Measurements from ENCODE around the gene MFSD6. TPM values are rescaled to one million over a fixed set of nuclear protein-coding genes. Genes with fewer than 3 reads are reported as not detected.

MFSD6 gene
- total and polyA plus RNA-seq, 4 experiments from 2014 or later: 7.7 to 47.5 (median 33.7) TPM

GRCh38 chr2:190405070-190405469 is 3.1 kb upstream of the MFSD6 start:
- ChIA-PET POLR2A (ENCODE audit: partially characterized antibody) (no interaction called here), CTCF (ENCODE audit: partially characterized antibody) (no interaction called here)
- no peak overlapping the region for H3K27ac ChIP-seq (ENCODE audit: low read depth, low read length)
- H3K4me1 ChIP-seq (ENCODE audit: insufficient read depth, low read length): peaks cover 22% of the 10 kb centered on the region
- H3K36me3 ChIP-seq (ENCODE audit: insufficient read depth, low read length): no peaks in the 10 kb centered on the region
- H3K27ac Mint-ChIP-seq: no peak overlapping the region
- H3K27me3 ChIP-seq (ENCODE audit: insufficient read depth, low read length): no peaks in the 10 kb centered on the region
- peaks cover 0 to 10% of the 10 kb centered on the region in 2 donors for H3K36me3 Mint-ChIP-seq
- no peaks in the 10 kb centered on the region for H3K9me3 ChIP-seq (ENCODE audit: control insufficient read depth in 1 of 2, low read length in 2 of 2)
- peaks cover 13 to 18% (median 17%) of the 10 kb centered on the region in 4 donors for H3K4me1 Mint-ChIP-seq
- peaks cover 0 to 2% (median 0%) of the 10 kb centered on the region in 8 donors for H3K9me3 Mint-ChIP-seq
- H3K4me3 Mint-ChIP-seq: no peak overlapping the region
- no peak overlapping the region for H3K4me3 ChIP-seq (ENCODE audit: low read length in 2 of 2)
- no peak for DNase-seq
- no peaks in the 10 kb centered on the region for H3K27me3 Mint-ChIP-seq
- intact Hi-C loops (cut with micrococcal nuclease): loop anchor here (5.0 to 10.0 kb wide), 3 partner anchors 112 to 1272 kb away; partner anchors contain the start of genes NABP1 and STAT1

GRCh38 chr2:190405995-190406394 is 2.2 kb upstream of the MFSD6 start:
- Mint-ChIP-seq H3K27ac (no peak overlapping the region), H3K36me3 (peaks cover 0 to 10% of the 10 kb centered on the region in 2 donors), H3K27me3 (no peaks in the 10 kb centered on the region), H3K9me3 (peaks cover 0 to 2% (median 0%) of the 10 kb centered on the region in 8 donors), H3K4me1 (peaks cover 18 to 25% (median 20%) of the 10 kb centered on the region in 4 donors), H3K4me3 (no peak overlapping the region)
- Histone ChIP-seq H3K27ac (ENCODE audit: low read depth, low read length) (no peak overlapping the region), H3K4me1 (ENCODE audit: insufficient read depth, low read length) (peaks cover 31% of the 10 kb centered on the region), H3K9me3 (ENCODE audit: control insufficient read depth in 1 of 2, low read length in 2 of 2) (no peaks in the 10 kb centered on the region), H3K27me3 (ENCODE audit: insufficient read depth, low read length) (no peaks in the 10 kb centered on the region), H3K4me3 (ENCODE audit: low read length in 2 of 2) (no peak overlapping the region), H3K36me3 (ENCODE audit: insufficient read depth, low read length) (no peaks in the 10 kb centered on the region)
- ChIA-PET POLR2A (ENCODE audit: partially characterized antibody) (interaction anchor here (2.0 to 3.2 kb wide), 3 partner anchors 10 to 128 kb away, joined by 9 to 55 read pairs (median 13); partner anchors contain the start of gene NEMP2), CTCF (ENCODE audit: partially characterized antibody) (interaction anchor here (1.4 kb wide), 1 partner anchor 63 kb away, joined by 4 read pairs; no protein-coding TSS in a partner anchor)
- DNase-seq: no peak
- intact Hi-C loops (cut with micrococcal nuclease): loop anchor here (5.0 to 10.0 kb wide), 3 partner anchors 111 to 1271 kb away; partner anchors contain the start of genes NABP1 and STAT1

DNA sequence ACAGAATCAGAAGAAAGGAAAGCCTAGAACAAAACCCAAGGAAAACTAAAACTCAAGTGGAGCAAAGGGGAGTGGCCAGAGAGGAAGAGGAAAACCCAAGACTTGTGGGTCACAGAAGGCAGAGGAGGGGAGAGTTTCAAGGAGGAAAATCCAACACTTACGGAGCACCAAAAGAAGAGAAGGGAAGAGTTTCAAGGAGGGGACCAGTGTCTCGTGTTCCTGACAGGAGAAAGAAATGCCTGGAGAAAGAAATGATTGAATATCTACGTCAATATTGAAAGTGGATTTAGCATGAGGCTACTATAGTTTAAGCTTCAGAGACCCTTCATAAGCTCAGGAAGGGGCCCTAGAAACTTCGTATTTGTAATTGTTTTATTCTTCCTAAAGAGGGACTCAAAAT is 1.4 kb upstream of the MFSD6 start:
- Mint-ChIP-seq H3K4me1 (peaks cover 21 to 33% (median 25%) of the 10 kb centered on the region in 4 donors), H3K27ac (no peak overlapping the region), H3K27me3 (no peaks in the 10 kb centered on the region), H3K4me3 (peak overlapping the region in 1 of 8 donors; percentile 92), H3K36me3 (peaks cover 0 to 10% of the 10 kb centered on the region in 2 donors), H3K9me3 (peaks cover 0 to 2% (median 0%) of the 10 kb centered on the region in 8 donors)
- CTCF ChIA-PET (ENCODE audit: partially characterized antibody): interaction anchor here (0.5 to 1.9 kb wide), 6 partner anchors 11 to 273 kb away, joined by 3 to 6 read pairs (median 4); no protein-coding TSS in a partner anchor
- no peak for DNase-seq
- Histone ChIP-seq H3K27me3 (ENCODE audit: insufficient read depth, low read length) (no peaks in the 10 kb centered on the region), H3K9me3 (ENCODE audit: control insufficient read depth in 1 of 2, low read length in 2 of 2) (no peaks in the 10 kb centered on the region), H3K4me3 (ENCODE audit: low read length in 2 of 2) (no peak overlapping the region), H3K4me1 (ENCODE audit: insufficient read depth, low read length) (peaks cover 37% of the 10 kb centered on the region), H3K27ac (ENCODE audit: low read depth, low read length) (peak overlapping the region; percentile 96), H3K36me3 (ENCODE audit: insufficient read depth, low read length) (no peaks in the 10 kb centered on the region)
- POLR2A ChIA-PET (ENCODE audit: partially characterized antibody): interaction anchor here (0.8 to 3.2 kb wide), 22 partner anchors 10 to 1271 kb away, joined by 3 to 55 read pairs (median 4); partner anchors contain the start of genes GLS, HIBCH, NAB1 and NABP1
- intact Hi-C loops (cut with micrococcal nuclease): loop anchor here (1.0 to 10.0 kb wide), 4 partner anchors 87 to 1270 kb away; partner anchors contain the start of genes NABP1 and STAT1

- CTCF ChIA-PET (ENCODE audit: partially characterized antibody): interaction anchor here (0.5 to 1.9 kb wide), 7 partner anchors 11 to 273 kb away, joined by 3 to 6 read pairs (median 4); no protein-coding TSS in a partner anchor
- H3K4me3 Mint-ChIP-seq: peak overlapping the region in 4 of 8 donors; percentile 89 to 95 (median 91)
- H3K27ac ChIP-seq (ENCODE audit: low read depth, low read length): peak overlapping the region; percentile 96
Measured at GRCh38 chr2:190407246-190407661, 901 bp upstream of the MFSD6 start.

DNA sequence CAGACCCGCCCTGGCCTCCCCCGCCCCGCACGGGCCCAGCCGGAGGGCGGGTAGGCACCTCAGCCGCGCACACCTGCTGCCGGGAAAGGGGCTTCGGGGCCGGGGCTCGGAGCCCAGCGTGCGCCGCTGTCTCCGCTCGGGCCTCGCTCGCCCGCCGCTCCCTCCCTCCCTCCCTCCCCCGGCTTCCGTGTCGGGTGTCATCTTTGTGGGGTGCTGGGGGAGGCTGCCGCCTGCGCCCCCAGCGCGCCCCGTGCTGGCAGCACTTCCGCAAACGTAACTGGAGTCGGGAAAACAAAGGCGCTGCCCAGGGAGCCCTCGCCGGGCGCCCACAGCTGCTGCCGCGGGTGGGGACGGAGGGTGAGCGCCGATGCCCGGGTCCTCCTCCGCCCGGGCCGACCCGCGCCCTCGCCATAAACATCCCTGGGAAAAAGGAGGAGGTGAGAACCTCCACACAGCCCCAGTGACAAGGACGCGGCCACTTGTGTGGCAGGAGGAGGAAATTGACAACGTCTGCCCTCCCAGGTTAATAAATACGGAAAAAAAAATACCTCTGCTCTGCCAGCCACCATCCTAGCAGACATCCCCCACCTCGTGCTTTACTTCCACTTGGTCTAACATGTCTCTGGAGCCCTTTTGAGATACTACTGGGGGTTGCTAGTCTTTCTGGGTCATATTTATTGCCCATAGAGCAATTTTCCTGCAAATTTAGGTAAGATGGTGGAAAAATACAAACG is 550 bp downstream of the MFSD6 start:
- DNase-seq: peak; percentile 78 to 86 (median 84)
- H3K27ac ChIP-seq (ENCODE audit: low read depth, low read length): peak overlapping the region; percentile 96
- peak overlapping the region; percentile 96 to 99 (median 98) for H3K27ac Mint-ChIP-seq
- H3K4me3 Mint-ChIP-seq: peak overlapping the region; percentile 89 to 95 (median 92)
- no peaks in the 10 kb centered on the region for H3K36me3 ChIP-seq (ENCODE audit: insufficient read depth, low read length)
- ChIA-PET CTCF (ENCODE audit: partially characterized antibody) (interaction anchor here (1.9 kb wide), 1 partner anchor 242 kb away, joined by 4 read pairs; no protein-coding TSS in a partner anchor), POLR2A (ENCODE audit: partially characterized antibody) (interaction anchor here (0.6 to 3.2 kb wide), 13 partner anchors 9 to 646 kb away, joined by 3 to 55 read pairs (median 5); partner anchors contain the start of genes NAB1, NEMP2 and OSGEPL1)
- peaks cover 37 to 52% (median 41%) of the 10 kb centered on the region in 4 donors for H3K4me1 Mint-ChIP-seq
- H3K27me3 ChIP-seq (ENCODE audit: insufficient read depth, low read length): no peaks in the 10 kb centered on the region
- peaks cover 0 to 10% of the 10 kb centered on the region in 2 donors for H3K36me3 Mint-ChIP-seq
- peaks cover 0 to under 1% (median 0%) of the 10 kb centered on the region in 8 donors for H3K9me3 Mint-ChIP-seq
- no peaks in the 10 kb centered on the region for H3K27me3 Mint-ChIP-seq
- no peaks in the 10 kb centered on the region for H3K9me3 ChIP-seq (ENCODE audit: control insufficient read depth in 1 of 2, low read length in 2 of 2)
- intact Hi-C loops (cut with micrococcal nuclease): loop anchor here (1.0 to 10.0 kb wide), 6 partner anchors 109 to 1269 kb away; partner anchors contain the start of genes GLS, NAB1, NABP1 and NEMP2
- H3K4me1 ChIP-seq (ENCODE audit: insufficient read depth, low read length): peaks cover 54% of the 10 kb centered on the region
- H3K4me3 ChIP-seq (ENCODE audit: low read length in 2 of 2): peak overlapping the region; percentile 67 to 78

More at GRCh38 chr2:190407246-190407661, 901 bp upstream of the MFSD6 start:
- peak in 3 of 5 donors; percentile 87 to 89 (median 89) for DNase-seq
- peaks cover 25 to 37% (median 28%) of the 10 kb centered on the region in 4 donors for H3K4me1 Mint-ChIP-seq
- peaks cover 41% of the 10 kb centered on the region for H3K4me1 ChIP-seq (ENCODE audit: insufficient read depth, low read length)
- peaks cover 0 to 10% of the 10 kb centered on the region in 2 donors for H3K36me3 Mint-ChIP-seq
- H3K4me3 ChIP-seq (ENCODE audit: low read length in 2 of 2): peak overlapping the region; percentile 43 to 77
- no peaks in the 10 kb centered on the region for H3K9me3 ChIP-seq (ENCODE audit: control insufficient read depth in 1 of 2, low read length in 2 of 2)
- H3K36me3 ChIP-seq (ENCODE audit: insufficient read depth, low read length): no peaks in the 10 kb centered on the region
- no peak overlapping the region for H3K27ac Mint-ChIP-seq
- H3K27me3 ChIP-seq (ENCODE audit: insufficient read depth, low read length): no peaks in the 10 kb centered on the region
- intact Hi-C loops (cut with micrococcal nuclease): loop anchor here (1.0 to 10.0 kb wide), 4 partner anchors 87 to 1270 kb away; partner anchors contain the start of genes NABP1 and STAT1
- peaks cover 0 to 2% (median 0%) of the 10 kb centered on the region in 8 donors for H3K9me3 Mint-ChIP-seq
- POLR2A ChIA-PET (ENCODE audit: partially characterized antibody): interaction anchor here (0.7 to 3.2 kb wide), 27 partner anchors 10 to 1270 kb away, joined by 3 to 55 read pairs (median 4); partner anchors contain the start of genes GLS, HIBCH, NAB1 and NABP1
- H3K27me3 Mint-ChIP-seq: no peaks in the 10 kb centered on the region

- H3K36me3 ChIP-seq (ENCODE audit: insufficient read depth, low read length): no peaks in the 10 kb centered on the region
- no peaks in the 10 kb centered on the region for H3K9me3 ChIP-seq (ENCODE audit: control insufficient read depth in 1 of 2, low read length in 2 of 2)
- H3K27ac ChIP-seq (ENCODE audit: low read depth, low read length): peak overlapping the region; percentile 96
- H3K4me3 ChIP-seq (ENCODE audit: low read length in 2 of 2): peak overlapping the region; percentile 67 to 78
- Mint-ChIP-seq H3K4me3 (peak overlapping the region; percentile 89 to 95 (median 92)), H3K27ac (peak overlapping the region; percentile 96 to 99 (median 98)), H3K4me1 (peaks cover 41 to 59% (median 47%) of the 10 kb centered on the region in 4 donors), H3K27me3 (no peaks in the 10 kb centered on the region), H3K9me3 (no peaks in the 10 kb centered on the region), H3K36me3 (peaks cover 0 to 10% of the 10 kb centered on the region in 2 donors)
- ChIA-PET POLR2A (ENCODE audit: partially characterized antibody) (interaction anchor here (0.6 to 3.2 kb wide), 6 partner anchors 8 to 751 kb away, joined by 3 to 21 read pairs (median 4); partner anchors contain the start of gene NEMP2), CTCF (ENCODE audit: partially characterized antibody) (interaction anchor here (1.2 to 1.5 kb wide), 3 partner anchors 36 to 271 kb away, joined by 3 to 6 read pairs (median 3); no protein-coding TSS in a partner anchor)
- H3K4me1 ChIP-seq (ENCODE audit: insufficient read depth, low read length): peaks cover 59% of the 10 kb centered on the region
- no peaks in the 10 kb centered on the region for H3K27me3 ChIP-seq (ENCODE audit: insufficient read depth, low read length)
- no peak for DNase-seq
- intact Hi-C loops (cut with micrococcal nuclease): loop anchor here (2.0 to 10.0 kb wide), 4 partner anchors 108 to 1268 kb away; partner anchors contain the start of genes GLS, NABP1 and STAT1
Measured at GRCh38 chr2:190409616-190410015, 1.5 kb downstream of the MFSD6 start.
